Measurements from ENCODE around the gene GM2A. TPM values are rescaled to one million over a fixed set of nuclear protein-coding genes. Genes with fewer than 3 reads are reported as not detected.

Gene GM2A
- total and polyA plus RNA-seq, 2 experiments from 2014 or later, result 14.9 to 27.6 TPM

- H2AFZ ChIP-seq, result no peak overlapping the region
- no peaks in the 10 kb centered on the region for H3K4me1 ChIP-seq (ENCODE audit: insufficient read depth)
- H3K79me2 ChIP-seq, result peaks cover 1% of the 10 kb centered on the region
- H3K4me2 ChIP-seq, result no peak overlapping the region
- no peak overlapping the region for H3K4me3 ChIP-seq
- no peaks in the 10 kb centered on the region for H3K36me3 ChIP-seq (replicated peaks; ENCODE audit: insufficient read depth, low read depth)
- no peaks in the 10 kb centered on the region for H3K9me3 ChIP-seq (ENCODE audit: low read depth)
- H3K27me3 ChIP-seq, result no peaks in the 10 kb centered on the region
- H4K20me1 ChIP-seq (ENCODE audit: insufficient read depth, poor library complexity, severe bottlenecking), result no peaks in the 10 kb centered on the region
- TF ChIP-seq, protein P1, sequence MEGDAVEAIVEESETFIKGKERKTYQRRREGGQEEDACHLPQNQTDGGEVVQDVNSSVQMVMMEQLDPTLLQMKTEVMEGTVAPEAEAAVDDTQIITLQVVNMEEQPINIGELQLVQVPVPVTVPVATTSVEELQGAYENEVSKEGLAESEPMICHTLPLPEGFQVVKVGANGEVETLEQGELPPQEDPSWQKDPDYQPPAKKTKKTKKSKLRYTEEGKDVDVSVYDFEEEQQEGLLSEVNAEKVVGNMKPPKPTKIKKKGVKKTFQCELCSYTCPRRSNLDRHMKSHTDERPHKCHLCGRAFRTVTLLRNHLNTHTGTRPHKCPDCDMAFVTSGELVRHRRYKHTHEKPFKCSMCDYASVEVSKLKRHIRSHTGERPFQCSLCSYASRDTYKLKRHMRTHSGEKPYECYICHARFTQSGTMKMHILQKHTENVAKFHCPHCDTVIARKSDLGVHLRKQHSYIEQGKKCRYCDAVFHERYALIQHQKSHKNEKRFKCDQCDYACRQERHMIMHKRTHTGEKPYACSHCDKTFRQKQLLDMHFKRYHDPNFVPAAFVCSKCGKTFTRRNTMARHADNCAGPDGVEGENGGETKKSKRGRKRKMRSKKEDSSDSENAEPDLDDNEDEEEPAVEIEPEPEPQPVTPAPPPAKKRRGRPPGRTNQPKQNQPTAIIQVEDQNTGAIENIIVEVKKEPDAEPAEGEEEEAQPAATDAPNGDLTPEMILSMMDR (IDR thresholded peaks at IDR 0.05; ENCODE audit: poor library complexity), result no peak
- no peak for TF ChIP-seq EZH2 (IDR thresholded peaks at IDR 0.05; ENCODE audit: borderline replicate concordance)
- TF ChIP-seq EZH2phosphoT487 (IDR thresholded peaks at IDR 0.05; ENCODE audit: low read depth, severe bottlenecking, unreplicated experiment), result no peak
- WGBS (ENCODE audit: low lambda C conversion rate, missing lambda C conversion rate), result 73% methylated on average over 5 of the region's 5 CpGs
- H3K27ac ChIP-seq, result no peak overlapping the region
- DNase-seq (ENCODE audit: low spot score), result no peak
- no peaks in the 10 kb centered on the region for H3K9me2 ChIP-seq (replicated peaks; ENCODE audit: insufficient read depth)
Measured at GRCh38 chr5:151249281-151249680, 3.7 kb upstream of the GM2A start.

DNA sequence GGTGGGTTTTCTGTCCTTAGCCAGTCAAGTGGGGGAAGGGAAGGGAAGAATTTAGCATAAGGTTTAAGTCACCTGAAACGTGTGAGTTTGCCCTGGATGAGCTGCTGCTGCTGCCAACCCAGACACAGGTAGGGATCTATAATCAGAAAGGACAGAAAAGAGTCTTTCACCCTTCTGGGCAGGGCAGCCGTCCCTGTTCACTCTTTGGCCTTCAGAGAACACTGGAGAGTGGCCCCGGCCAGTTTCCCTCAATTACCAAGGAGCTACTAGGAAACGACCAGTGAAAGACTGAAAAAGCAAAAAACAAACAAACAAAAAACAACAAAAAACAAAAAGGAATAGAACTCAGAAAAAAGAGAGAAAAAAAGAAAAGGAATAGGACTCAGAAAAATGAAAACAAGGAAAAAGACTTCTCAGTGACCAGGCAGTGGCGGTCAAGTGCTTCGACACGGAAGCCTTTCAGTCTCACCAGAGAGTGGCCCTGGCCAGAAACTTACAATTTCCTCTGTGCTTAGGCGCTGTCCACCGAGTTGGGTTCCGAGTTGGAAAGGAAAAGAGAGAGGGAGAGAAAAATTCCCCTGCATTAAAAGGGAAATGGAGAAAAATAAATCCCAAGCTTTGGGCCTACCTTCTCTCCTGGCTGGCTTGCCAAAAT, 2.5 kb upstream of the GM2A start:
- no peaks in the 10 kb centered on the region for H3K4me1 ChIP-seq (ENCODE audit: insufficient read depth)
- 82% methylated on average over 10 of the region's 10 CpGs for WGBS (ENCODE audit: low lambda C conversion rate, missing lambda C conversion rate)
- no peaks in the 10 kb centered on the region for H3K9me2 ChIP-seq (replicated peaks; ENCODE audit: insufficient read depth)
- no peaks in the 10 kb centered on the region for H4K20me1 ChIP-seq (ENCODE audit: insufficient read depth, poor library complexity, severe bottlenecking)
- TF ChIP-seq EZH2phosphoT487 (IDR thresholded peaks at IDR 0.05; ENCODE audit: low read depth, severe bottlenecking, unreplicated experiment) (no peak), EZH2 (IDR thresholded peaks at IDR 0.05; ENCODE audit: borderline replicate concordance) (no peak)
- TF ChIP-seq, protein P1 (IDR thresholded peaks at IDR 0.05; ENCODE audit: poor library complexity), result no peak
- H3K79me2 ChIP-seq, result peaks cover 11% of the 10 kb centered on the region
- H2AFZ ChIP-seq, result no peak overlapping the region
- no peak overlapping the region for H3K27ac ChIP-seq
- no peak overlapping the region for H3K4me2 ChIP-seq
- no peak overlapping the region for H3K4me3 ChIP-seq
- no peak for DNase-seq (ENCODE audit: low spot score)
- no peaks in the 10 kb centered on the region for H3K9me3 ChIP-seq (ENCODE audit: low read depth)
- no peaks in the 10 kb centered on the region for H3K36me3 ChIP-seq (replicated peaks; ENCODE audit: insufficient read depth, low read depth)
- H3K27me3 ChIP-seq, result no peaks in the 10 kb centered on the region

DNA sequence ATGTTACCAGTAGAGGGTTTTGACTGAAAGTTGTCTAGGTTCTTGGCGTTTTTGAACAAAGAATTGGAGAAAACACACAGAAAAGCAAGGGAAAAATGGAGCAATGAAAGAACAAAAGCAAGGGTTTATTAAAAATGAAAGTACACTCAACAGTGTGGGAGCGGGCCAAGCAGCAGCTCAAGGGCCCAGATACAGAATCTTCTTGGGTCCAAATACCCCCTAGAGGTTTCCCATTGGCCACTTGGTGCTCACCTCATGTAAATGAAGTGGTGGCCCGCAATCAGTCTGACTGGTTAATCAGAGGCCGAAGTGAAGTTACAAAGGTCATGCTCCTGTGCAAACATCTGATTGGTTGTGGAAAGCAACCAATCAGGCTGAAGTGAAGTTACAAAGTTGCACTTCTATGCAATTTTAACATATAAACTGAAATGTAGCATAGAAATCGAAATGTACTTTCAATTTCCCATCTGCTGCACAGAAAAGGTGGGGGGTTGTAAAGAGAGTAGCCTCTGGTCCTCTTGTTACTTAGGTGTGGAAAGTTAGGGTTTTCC, 1.9 kb upstream of the GM2A start:
- Histone ChIP-seq H3K4me2 (no peak overlapping the region), H3K27ac (no peak overlapping the region), H3K79me2 (peaks cover 16% of the 10 kb centered on the region), H3K27me3 (no peaks in the 10 kb centered on the region), H3K9me2 (replicated peaks; ENCODE audit: insufficient read depth) (no peaks in the 10 kb centered on the region), H3K9me3 (ENCODE audit: low read depth) (no peaks in the 10 kb centered on the region), H2AFZ (no peak overlapping the region), H3K4me1 (ENCODE audit: insufficient read depth) (no peaks in the 10 kb centered on the region), H3K4me3 (no peak overlapping the region), H3K36me3 (replicated peaks; ENCODE audit: insufficient read depth, low read depth) (no peaks in the 10 kb centered on the region), H4K20me1 (ENCODE audit: insufficient read depth, poor library complexity, severe bottlenecking) (no peaks in the 10 kb centered on the region)
- TF ChIP-seq, protein P1 (IDR thresholded peaks at IDR 0.05; ENCODE audit: poor library complexity), result no peak
- TF ChIP-seq EZH2 (IDR thresholded peaks at IDR 0.05; ENCODE audit: borderline replicate concordance) (no peak), EZH2phosphoT487 (IDR thresholded peaks at IDR 0.05; ENCODE audit: low read depth, severe bottlenecking, unreplicated experiment) (no peak)
- 81% methylated on average over 5 of the region's 5 CpGs for WGBS (ENCODE audit: low lambda C conversion rate, missing lambda C conversion rate)
- no peak for DNase-seq (ENCODE audit: low spot score)
